A549 treated with ZK216348 at 1 μM for 4 hours (cell line): ENCODE data around the gene GRAMD1A. TPM values are rescaled to one million over a fixed set of nuclear protein-coding genes. Genes with fewer than 3 reads are reported as not detected.

ENCODE experiments used
- total RNA-seq: library from RNA; stranded (reverse); fragments of 200-300 nt; extraction: Qiagen RNA extraction; gene quantifications from 5 replicates; pipeline ENCODE4 v1.2.3, GENCODE V29; 2022; ENCODE audit warnings: low read depth

GRAMD1A gene
- total RNA-seq, result 108 to 154 TPM (median 144 TPM) in 5 replicates

GRCh38 chr19:34999498-35000337 is at the start of gene GRAMD1A:
GRAMD1A (plus strand) TSS chr19:35000323; CDS start chr19:35000479, 156 bp downstream.

GRCh38 chr19:34963573-34964406 is 36.3 kb upstream of the GRAMD1A start, which contains the start of gene ZNF792:
ZNF792 (minus strand) TSS chr19:34964229; CDS start chr19:34963662, 567 bp downstream.

GRCh38 chr19:35030257-35031071 is 30.3 kb downstream of the GRAMD1A start, which contains the start of gene SCN1B:
SCN1B (plus strand) TSS chr19:35030470; CDS start chr19:35030821, 351 bp downstream.

GRCh38 chr19:35041548-35042055 is 41.5 kb downstream of the GRAMD1A start, which contains the start of gene HPN:
HPN (plus strand) TSS chr19:35041721; CDS start chr19:35042507, 786 bp downstream.

Other genes starting within 250 kb of the GRAMD1A start
- gene ZNF599, start 227.1 kb upstream of the GRAMD1A start, total RNA-seq, result 0.74 to 2.7 TPM (median 2.6 TPM) in 5 replicates
- gene ZNF30, start 73.4 kb upstream of the GRAMD1A start, total RNA-seq, result 5.0 to 7.4 TPM (median 5.6 TPM) in 5 replicates
- 1.5 to 2.2 TPM (median 1.9 TPM) in 5 replicates for gene ZNF792, start 36.1 kb upstream of the GRAMD1A start, total RNA-seq
- 9.7 to 20.8 TPM (median 20.6 TPM) in 5 replicates for gene SCN1B, start 30.1 kb downstream of the GRAMD1A start, total RNA-seq
- 0.16 TPM in 1 of 5 replicates, not detected in the others for gene HPN, start 41.4 kb downstream of the GRAMD1A start, total RNA-seq
- gene FXYD3, start 115.5 kb downstream of the GRAMD1A start, total RNA-seq, result 0.32 to 0.58 TPM (median 0.34 TPM) in 3 of 5 replicates, not detected in the others
- gene LGI4, start 134.7 kb downstream of the GRAMD1A start, total RNA-seq, result 0.16 to 0.22 TPM (median 0.22 TPM) in 3 of 5 replicates, not detected in the others
- gene FXYD1, start 138.5 kb downstream of the GRAMD1A start, total RNA-seq, result 0.40 to 0.47 TPM in 2 of 5 replicates, not detected in the others
- gene FXYD7, start 142.9 kb downstream of the GRAMD1A start, total RNA-seq, result 0.25 to 0.41 TPM (median 0.29 TPM) in 3 of 5 replicates, not detected in the others
- 175 to 239 TPM (median 233 TPM) in 5 replicates for gene FXYD5, start 154.4 kb downstream of the GRAMD1A start, total RNA-seq
- gene FAM187B, start 228.4 kb downstream of the GRAMD1A start, total RNA-seq, result not detected in 5 replicates
- 8.3 to 10.8 TPM (median 10.1 TPM) in 5 replicates for gene LSR, start 248.7 kb downstream of the GRAMD1A start, total RNA-seq